Osteoblast (primary cell): Measurements from ENCODE around the gene KRT36. TPM values are rescaled to one million over a fixed set of nuclear protein-coding genes. Genes with fewer than 3 reads are reported as not detected.

ENCODE experiments used
- DNase-seq: peaks from one replicate; pipeline ENCODE4 v3.0.0; 2011; ENCODE audit warnings: low spot score, mixed read lengths; ENCODE audit not compliant: insufficient read length; ENCODE audit errors: missing footprints
- H2AFZ ChIP-seq: 2 replicates; pipeline ENCODE4 v1.6.0; 2011; ENCODE audit warnings: mild to moderate bottlenecking, low read length
- H3K27ac ChIP-seq: 2 replicates; pipeline ENCODE4 v1.5.1; 2011; ENCODE audit warnings: mild to moderate bottlenecking, low read depth, low read length, moderate library complexity
- H3K27me3 ChIP-seq: 2 replicates; pipeline ENCODE4 v1.6.0; 2012; ENCODE audit warnings: mild to moderate bottlenecking, control low read depth, inconsistent platforms, low read length, moderate library complexity; ENCODE audit not compliant: insufficient read depth
- H3K36me3 ChIP-seq: 2 replicates; pipeline ENCODE4 v1.5.1; 2011; ENCODE audit warnings: mild to moderate bottlenecking, low read length, control low read depth, moderate library complexity; ENCODE audit not compliant: insufficient read depth
- H3K4me1 ChIP-seq: 2 replicates; pipeline ENCODE4 v1.5.1; 2011; ENCODE audit warnings: mild to moderate bottlenecking, low read length, control low read depth, moderate library complexity; ENCODE audit not compliant: insufficient read depth
- H3K4me2 ChIP-seq: 2 replicates; pipeline ENCODE4 v1.6.0; 2011; ENCODE audit warnings: mild to moderate bottlenecking, low read length; ENCODE audit not compliant: insufficient read depth
- H3K4me3 ChIP-seq: fragments of 200-600 bp; sonication (generic); 3 replicates; pipeline ENCODE4 v1.5.1; 2012; ENCODE audit warnings: mild to moderate bottlenecking, low read length, inconsistent platforms; ENCODE audit not compliant: insufficient read depth
- H3K79me2 ChIP-seq: 2 replicates; pipeline ENCODE4 v1.6.0; 2012; ENCODE audit warnings: mild to moderate bottlenecking, low read length, control low read depth, inconsistent platforms; ENCODE audit not compliant: insufficient read depth
- H3K9me3 ChIP-seq: 2 replicates; pipeline ENCODE4 v1.5.1; 2011; ENCODE audit warnings: low read depth, low read length, control low read depth
- H4K20me1 ChIP-seq: 2 replicates; pipeline ENCODE4 v1.6.0; 2012; ENCODE audit warnings: mild to moderate bottlenecking, low read length, control low read depth; ENCODE audit not compliant: insufficient read depth
- total RNA-seq: library from RNA; depleted of rRNA; stranded (reverse); fragments of >200 nt; gene quantifications from 2 replicates; pipeline ENCODE4 v1.2.3, GENCODE V29; 2012
- TF ChIP-seq, protein P1 (sequence below): IDR thresholded peaks from 2 replicates; pipeline ENCODE4 v1.5.1; 2011; ENCODE audit warnings: mild to moderate bottlenecking, low read depth, low read length, moderate library complexity; ENCODE audit errors: extremely low read depth

KRT36 gene
- total RNA-seq, 1 donor = 0.36 TPM

DNA sequence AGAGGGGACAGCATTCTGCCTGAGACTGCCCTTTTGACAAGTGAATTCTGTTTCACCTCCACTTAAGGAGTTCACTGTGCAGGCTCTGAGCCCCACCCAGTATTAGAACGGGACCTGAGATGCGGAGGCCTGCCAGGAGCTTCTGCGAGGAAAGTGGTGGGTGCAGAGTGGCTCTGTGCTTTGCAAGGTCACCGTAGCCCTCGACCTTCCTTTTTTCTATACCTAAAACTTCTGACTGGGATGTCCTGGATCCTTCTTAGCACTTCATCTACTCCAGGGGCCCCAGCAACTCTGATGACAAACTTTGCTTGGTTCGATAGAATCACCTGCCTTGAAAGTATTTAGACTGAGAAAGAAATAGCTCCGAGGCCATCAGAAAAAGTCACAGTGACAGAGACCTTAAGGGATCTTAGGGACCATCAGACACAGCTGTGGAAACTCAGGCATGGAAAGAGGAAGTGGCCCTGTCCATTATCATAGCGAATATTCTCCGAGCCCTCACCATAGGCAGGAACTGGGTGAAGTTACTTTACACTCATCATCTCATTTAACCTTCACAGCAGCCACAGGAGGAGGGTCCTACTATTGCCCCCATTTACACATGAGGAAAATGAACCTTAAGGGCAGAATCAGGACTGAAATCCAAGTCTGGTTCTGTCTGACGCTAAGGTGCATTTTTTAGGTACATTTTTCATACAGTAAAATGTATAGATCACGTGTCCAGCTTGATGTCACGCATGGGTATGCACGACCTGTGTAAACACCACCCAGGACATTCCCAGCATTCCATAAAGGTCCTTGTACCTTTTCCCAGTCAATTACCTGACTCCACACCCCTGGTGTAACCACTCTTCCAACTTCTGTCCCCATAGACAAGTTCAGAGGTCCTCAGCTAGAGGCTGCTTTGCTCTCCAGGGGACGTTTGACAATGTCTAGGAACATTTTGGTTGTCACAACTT lies 16.4 kb upstream of the KRT36 start:
- no peak overlapping the region for H2AFZ ChIP-seq
- H3K27me3 ChIP-seq = no peaks in the 10 kb centered on the region
- DNase-seq = no peak
- H3K4me2 ChIP-seq = no peak overlapping the region
- H3K79me2 ChIP-seq = no peaks in the 10 kb centered on the region
- TF ChIP-seq, protein P1, sequence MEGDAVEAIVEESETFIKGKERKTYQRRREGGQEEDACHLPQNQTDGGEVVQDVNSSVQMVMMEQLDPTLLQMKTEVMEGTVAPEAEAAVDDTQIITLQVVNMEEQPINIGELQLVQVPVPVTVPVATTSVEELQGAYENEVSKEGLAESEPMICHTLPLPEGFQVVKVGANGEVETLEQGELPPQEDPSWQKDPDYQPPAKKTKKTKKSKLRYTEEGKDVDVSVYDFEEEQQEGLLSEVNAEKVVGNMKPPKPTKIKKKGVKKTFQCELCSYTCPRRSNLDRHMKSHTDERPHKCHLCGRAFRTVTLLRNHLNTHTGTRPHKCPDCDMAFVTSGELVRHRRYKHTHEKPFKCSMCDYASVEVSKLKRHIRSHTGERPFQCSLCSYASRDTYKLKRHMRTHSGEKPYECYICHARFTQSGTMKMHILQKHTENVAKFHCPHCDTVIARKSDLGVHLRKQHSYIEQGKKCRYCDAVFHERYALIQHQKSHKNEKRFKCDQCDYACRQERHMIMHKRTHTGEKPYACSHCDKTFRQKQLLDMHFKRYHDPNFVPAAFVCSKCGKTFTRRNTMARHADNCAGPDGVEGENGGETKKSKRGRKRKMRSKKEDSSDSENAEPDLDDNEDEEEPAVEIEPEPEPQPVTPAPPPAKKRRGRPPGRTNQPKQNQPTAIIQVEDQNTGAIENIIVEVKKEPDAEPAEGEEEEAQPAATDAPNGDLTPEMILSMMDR = no peak
- H3K4me1 ChIP-seq = peaks cover 8% of the 10 kb centered on the region
- H3K9me3 ChIP-seq = no peaks in the 10 kb centered on the region
- no peaks in the 10 kb centered on the region for H3K36me3 ChIP-seq
- H3K27ac ChIP-seq = no peak overlapping the region
- no peak overlapping the region for H3K4me3 ChIP-seq
- H4K20me1 ChIP-seq = no peaks in the 10 kb centered on the region

GRCh38 chr17:41505007-41505808 lies 15.5 kb upstream of the KRT36 start, which contains the start of gene KRT13:
KRT13 (minus strand) TSS chr17:41505612; CDS start chr17:41505550, 62 bp downstream.
- H3K4me3 ChIP-seq = no peak within 1 kb of the TSS
- no peak within 1 kb of the TSS for H2AFZ ChIP-seq
- no peaks in the 10 kb centered on the region for H3K9me3 ChIP-seq
- H3K79me2 ChIP-seq = no peaks in the 10 kb centered on the region
- no peaks in the 10 kb centered on the region for H3K36me3 ChIP-seq
- no peak for DNase-seq
- H3K4me2 ChIP-seq = no peak within 1 kb of the TSS
- H3K27ac ChIP-seq = no peak within 1 kb of the TSS
- TF ChIP-seq, protein P1 = no peak
- H3K4me1 ChIP-seq = peaks cover 11% of the 10 kb centered on the region
- H3K27me3 ChIP-seq = no peaks in the 10 kb centered on the region
- H4K20me1 ChIP-seq = no peaks in the 10 kb centered on the region

- H3K4me2 ChIP-seq = no peak overlapping the region
- H3K27ac ChIP-seq = no peak overlapping the region
- no peaks in the 10 kb centered on the region for H3K79me2 ChIP-seq
- no peak overlapping the region for H2AFZ ChIP-seq
- TF ChIP-seq, protein P1 = no peak
- H3K9me3 ChIP-seq = no peaks in the 10 kb centered on the region
- no peak overlapping the region for H3K4me3 ChIP-seq
- H3K36me3 ChIP-seq = no peaks in the 10 kb centered on the region
- DNase-seq = no peak
- no peaks in the 10 kb centered on the region for H3K27me3 ChIP-seq
- peaks cover 19% of the 10 kb centered on the region for H3K4me1 ChIP-seq
- no peaks in the 10 kb centered on the region for H4K20me1 ChIP-seq
Observed at GRCh38 chr17:41504246-41504977, 14.7 kb upstream of the KRT36 start.
